SHP77 treated with DMSO at 0.1 percent for 48 hours (cell line): Measurements from ENCODE around the gene GPR82.
"Not testable (repeated sequence)": the region's sequence is repeated elsewhere in the genome, so short reads cannot be mapped to it uniquely, and the experiment has no call there.

Experiments used
- DNase-seq: peaks from one replicate; lab custom pipeline; 2025; lab: John Stamatoyannopoulos, UW

GPR82 gene

GRCh38 chrX:41719610-41720009 is 4.4 kb upstream of the GPR82 start:
- DNase-seq, result not testable (repeated sequence)

DNA sequence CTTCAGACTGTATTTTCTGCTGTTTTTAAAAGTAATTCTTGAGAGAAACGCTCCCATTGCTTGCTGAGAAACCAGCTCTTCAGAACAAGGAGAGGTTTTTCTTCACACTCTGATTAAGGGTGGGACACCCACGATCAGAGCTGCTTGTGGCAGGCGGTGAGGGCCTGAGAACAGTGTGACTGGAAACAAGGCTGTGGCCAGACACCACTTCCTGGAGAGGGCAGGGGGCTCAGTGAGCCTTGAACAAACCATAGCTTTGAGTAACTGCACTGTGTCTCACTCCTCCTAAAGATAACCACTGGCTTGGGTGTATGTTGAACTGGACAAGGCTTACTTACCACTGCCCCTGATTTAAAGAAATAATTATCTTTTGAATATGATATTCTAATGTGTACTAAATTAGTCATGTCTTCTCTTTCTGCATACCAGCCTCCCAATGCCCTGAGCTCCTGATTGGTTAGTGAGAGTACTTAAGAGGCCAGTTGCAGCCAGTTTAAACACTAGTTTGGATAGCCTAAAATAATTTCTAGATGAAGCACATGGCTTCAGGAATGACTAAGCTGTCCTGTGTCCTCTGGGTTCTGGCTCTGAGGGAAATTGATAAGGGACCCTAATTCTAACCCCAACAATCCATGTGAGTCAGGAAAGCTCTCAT is 3.7 kb upstream of the GPR82 start:
- no peak for DNase-seq

DNA sequence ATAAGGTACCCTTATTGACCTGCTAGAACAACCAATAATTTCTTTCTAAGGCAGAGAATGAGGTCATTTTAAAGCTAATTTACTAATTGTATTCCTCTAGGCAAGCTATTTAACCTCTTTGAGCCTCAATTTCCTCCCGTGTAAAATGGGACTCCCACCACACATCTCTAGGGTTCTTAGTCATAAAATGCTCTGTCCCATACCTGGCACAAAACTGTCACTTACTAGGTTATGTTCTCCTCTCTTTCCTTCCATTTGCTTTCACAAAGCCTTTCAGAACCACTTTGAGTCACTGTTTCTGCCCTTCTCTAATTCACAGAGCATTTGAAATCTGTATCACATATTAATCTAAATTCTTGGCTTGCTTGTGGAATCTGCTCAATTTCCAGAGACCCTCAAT is 2.4 kb upstream of the GPR82 start:
- DNase-seq, result no peak

DNA sequence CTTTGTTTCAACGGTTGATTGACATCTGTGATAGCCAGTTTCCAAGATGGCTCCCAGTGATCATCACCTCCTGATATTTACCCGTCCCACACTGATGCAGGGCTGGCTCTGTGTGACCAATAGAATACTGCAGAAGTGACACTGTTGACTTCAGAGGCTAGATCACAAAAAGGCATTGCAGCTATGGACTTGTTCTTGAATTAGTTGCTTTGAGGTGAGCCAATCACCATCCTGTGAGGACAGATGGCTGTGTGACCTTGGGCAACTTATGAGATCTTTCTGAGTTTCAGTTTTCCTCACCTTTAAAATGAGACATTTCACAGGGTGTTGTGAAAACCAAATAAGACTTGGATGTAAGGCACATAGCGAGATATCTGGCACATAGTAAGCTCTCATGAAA is 1.8 kb upstream of the GPR82 start:
- no peak for DNase-seq

DNA sequence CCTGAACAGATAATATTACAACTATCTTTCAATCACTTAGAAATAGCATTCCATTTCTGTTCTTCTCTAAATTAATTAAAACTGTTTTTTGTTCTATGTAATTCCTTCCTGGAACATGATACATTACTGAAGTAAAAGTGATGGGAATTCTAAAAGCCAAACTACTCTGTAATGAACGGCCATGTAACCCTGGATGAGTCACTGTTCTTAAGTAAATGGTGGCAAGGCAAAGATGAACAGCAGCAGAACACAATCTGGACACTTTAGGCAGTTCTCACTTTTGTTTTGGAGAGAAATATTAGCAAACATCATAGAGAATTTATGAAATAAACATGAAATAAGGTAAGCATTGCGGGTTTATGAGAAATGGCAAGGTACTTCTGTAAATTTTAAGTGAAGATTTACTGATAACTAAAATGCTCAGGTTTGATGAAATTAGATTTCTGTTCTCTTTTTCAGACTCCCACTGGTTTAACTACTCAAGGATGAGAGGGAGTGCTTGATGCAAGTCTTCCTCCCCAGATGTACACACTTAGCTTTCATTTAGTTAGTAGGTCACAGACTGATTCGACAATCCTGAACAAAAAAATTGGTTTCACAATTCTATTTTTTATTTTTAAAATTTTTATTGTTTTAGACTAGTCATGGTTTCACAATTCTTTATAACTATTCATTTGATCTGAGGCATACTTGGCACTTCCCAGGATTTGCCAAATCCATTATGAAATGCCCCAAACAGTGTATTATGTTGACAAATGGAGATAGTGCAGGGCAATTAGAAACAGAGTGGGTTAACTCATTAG is 964 bp upstream of the GPR82 start:
- no peak for DNase-seq

GRCh38 chrX:41728125-41728524 is 4.1 kb downstream of the GPR82 start:
- no peak for DNase-seq

DNA sequence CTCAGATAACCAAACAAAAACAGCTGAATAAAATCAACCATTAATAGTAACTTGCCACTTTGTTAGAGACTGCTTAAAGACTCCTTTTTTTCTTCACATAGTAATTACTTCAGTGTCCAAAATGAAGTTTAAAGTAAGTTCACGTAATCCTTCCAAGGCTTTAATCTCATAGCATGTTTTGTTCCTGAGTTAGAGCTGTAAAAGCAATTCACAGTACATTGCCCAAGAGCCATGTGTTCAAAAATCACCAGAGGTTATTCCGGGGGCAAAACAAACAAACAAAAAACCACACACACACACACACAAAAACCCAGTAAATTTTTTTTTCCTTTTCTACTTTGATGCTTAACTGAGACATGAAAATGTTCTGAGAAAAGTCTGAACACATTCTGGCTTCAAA is 6.1 kb downstream of the GPR82 start:
- no peak for DNase-seq

DNA sequence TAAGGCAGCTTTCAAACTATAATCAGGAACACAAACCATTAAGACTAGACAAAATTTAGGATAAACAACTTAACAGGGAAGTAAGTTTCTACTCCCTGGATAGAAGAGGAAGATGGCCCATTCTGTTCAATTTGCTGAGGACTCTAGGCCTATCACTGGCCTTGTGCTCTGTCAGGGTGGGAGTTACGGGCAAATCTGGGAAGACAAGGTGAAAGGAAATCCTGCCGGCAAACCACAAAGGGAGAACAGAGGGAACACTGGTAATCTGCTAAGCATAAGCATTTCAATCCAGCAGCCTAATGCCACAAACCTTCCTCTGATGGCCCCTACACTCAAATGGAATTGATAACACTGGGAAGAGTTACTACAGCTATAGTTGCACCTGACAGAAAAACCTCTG is 8.3 kb downstream of the GPR82 start:
- no peak for DNase-seq

DNA sequence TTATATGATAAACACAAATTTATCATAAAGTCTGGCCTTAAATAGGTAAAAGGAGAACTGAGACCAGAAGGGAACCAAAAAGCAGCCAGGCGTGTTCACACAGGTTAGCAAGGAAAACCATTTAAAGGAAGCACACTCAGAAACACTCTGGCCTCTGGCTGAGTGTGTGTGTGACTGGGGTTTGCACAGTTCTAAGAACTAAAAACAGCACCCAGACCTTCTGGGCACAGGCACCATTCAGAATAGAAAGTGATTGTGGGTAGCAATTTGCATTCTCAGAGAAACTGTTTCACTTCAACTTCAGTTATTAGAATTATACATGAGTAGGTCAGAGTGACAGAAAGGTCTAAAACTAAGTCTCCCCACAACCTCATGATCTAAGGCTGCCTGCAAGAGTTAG is 10.0 kb downstream of the GPR82 start:
- DNase-seq, result no peak

- no peak for DNase-seq
Measured at GRCh38 chrX:41734530-41734929, 10.5 kb downstream of the GPR82 start.

DNA sequence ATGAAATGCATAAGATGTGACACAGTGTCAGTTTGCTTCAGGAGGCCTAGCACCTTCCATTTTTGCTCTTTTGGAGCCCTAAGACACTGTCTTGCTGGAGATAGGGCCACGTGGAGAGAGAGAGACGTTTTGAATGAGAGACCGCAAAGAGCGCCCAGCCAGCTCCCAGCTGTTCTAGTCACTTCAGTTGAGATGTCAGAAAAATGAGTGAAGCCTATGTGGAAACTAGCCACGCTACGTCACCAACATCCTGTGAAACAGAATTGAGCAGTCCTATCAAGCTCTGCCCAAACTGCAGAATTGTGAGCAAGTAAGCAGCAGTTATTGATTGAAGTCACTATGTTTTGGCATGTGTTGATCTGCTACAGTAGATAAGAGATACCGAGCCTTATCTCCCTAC is 13.1 kb downstream of the GPR82 start:
- no peak for DNase-seq

DNA sequence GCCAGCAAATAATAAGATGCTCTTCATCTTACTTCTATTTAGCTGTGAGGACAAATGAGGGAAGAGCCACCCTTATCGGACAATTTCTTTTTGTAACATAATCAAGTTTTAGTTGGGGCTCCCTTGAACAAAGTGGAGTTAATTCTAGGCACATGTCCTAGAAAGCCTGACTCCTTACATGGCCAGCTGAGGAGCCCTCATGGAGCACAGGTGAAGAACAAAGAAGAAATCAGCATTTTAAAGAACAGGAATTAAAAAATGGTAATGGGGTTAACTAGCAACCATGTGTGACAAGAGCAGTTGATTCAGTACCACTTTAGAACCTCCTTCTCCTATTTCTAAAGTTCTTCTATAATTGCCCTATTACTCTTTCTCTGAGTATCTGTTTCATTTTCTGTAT is 15.9 kb downstream of the GPR82 start:
- no peak for DNase-seq

DNA sequence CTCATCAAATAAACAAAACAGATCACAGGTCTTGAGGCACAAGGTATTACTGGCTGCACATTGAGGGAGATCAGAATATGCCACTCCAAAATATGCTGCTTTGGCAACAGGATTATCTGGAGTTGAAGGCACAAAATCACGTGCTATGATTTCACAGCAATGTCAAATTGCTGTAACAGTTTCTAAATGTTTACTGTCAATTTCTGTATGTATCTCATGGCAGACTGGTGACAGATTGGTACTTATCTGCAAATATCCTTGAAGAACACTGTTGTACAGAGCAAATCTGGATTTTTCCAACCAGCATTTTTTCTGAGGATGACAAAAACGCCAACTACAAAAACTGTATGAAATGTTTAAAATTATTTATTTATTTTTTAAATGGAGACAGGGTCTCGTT is 26.7 kb downstream of the GPR82 start:
- DNase-seq, result no peak

DNA sequence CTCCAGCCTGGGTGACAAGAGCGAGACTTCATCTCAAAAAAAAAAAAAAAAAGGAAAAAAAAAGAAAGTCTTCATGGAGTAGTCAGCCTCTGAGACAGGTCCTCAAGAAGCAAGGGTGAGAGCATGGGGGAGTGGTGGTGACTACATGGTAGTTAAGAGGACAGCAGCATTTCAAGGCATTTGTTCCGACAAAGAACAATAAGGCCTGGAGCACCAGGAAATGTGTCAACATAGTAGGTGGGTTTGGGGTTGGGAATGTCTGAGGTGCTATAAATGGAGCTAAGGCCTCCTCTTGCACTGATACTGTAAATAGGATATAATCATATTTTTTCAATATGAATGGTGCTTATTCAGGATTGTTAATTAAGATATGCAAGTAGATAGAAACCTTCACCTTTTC is 34.4 kb downstream of the GPR82 start:
- DNase-seq, result no peak

GRCh38 chrX:41759817-41760216 is 35.8 kb downstream of the GPR82 start:
- no peak for DNase-seq

GRCh38 chrX:41761169-41761568 is 37.2 kb downstream of the GPR82 start:
- no peak for DNase-seq

GRCh38 chrX:41761702-41762101 is 37.7 kb downstream of the GPR82 start:
- DNase-seq, result no peak

DNA sequence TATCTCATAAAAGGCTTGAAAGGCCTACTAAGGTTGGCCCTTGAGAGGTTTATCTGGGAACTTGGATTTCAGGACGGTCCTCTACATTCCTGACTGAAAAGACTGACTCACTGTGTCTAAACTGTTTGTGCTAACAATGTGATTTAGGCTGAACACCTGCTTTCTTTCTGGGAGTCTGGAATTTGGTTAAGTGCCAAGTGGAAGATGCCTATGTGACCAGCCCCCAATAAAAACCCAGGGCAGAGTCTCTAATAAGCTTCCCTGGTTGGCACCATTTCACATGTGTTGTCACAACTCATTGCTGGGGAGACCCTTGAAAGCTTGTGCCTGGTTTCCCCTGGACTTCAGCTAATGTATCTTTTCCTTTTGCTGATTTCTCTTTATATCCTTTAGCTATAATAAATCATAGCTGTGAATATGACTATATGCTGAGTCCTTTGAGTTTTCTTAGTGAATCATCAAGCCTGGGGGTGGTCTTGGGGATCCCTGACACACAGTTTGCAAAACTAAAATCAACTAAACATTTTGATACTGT is 55.1 kb downstream of the GPR82 start:
- peak; percentile 27 for DNase-seq
